ENCODE measurements around the gene KIF5C.

GRCh38 chr2:148877403-148877740, 2.3 kb downstream of the KIF5C start:
- TF ChIP-seq POLR2A (IDR thresholded peaks at IDR 0.05): no peak
- TF ChIP-seq CTCF (IDR thresholded peaks at IDR 0.05): no peak
- TF ChIP-seq POLR2AphosphoS5 (IDR thresholded peaks at IDR 0.05): no peak
- no peak for TF ChIP-seq EP300 (IDR thresholded peaks at IDR 0.05)
